Thoracic aorta (tissue), 2 donors: ENCODE data around the gene PRKCA. TPM values are rescaled to one million over a fixed set of nuclear protein-coding genes. Genes with fewer than 3 reads are reported as not detected.

Experiments used
- ATAC-seq: fragments of 150-250 bp; one replicate; pipeline ENCODE4 v1.8.0; 2017; ENCODE audit warnings: low read depth; ENCODE audit not compliant: insufficient number of reproducible peaks, low FRiP score
- DNase-seq: peaks from one replicate; pipeline ENCODE4 v3.0.0-alpha.2; 2020; ENCODE audit warnings: low spot score
- H3K27ac ChIP-seq, 2 donors: fragments of 200-600 bp; sonication (generic); 1 replicate in 1 of 2; 2 replicates in 1 of 2; pipeline ENCODE4 v1.5.1; 2016; ENCODE audit warnings: mild to moderate bottlenecking in 2 of 2, moderate library complexity in 2 of 2
- H3K27me3 ChIP-seq: fragments of 200-600 bp; sonication (generic); replicated peaks from 2 replicates; pipeline ENCODE4 v1.6.0; 2016; ENCODE audit warnings: mild to moderate bottlenecking; ENCODE audit not compliant: insufficient read depth
- H3K36me3 ChIP-seq: fragments of 200-600 bp; sonication (generic); one replicate; pipeline ENCODE4 v1.5.1; 2016
- H3K4me1 ChIP-seq, 2 donors: fragments of 200-600 bp; sonication (generic); 1 replicate in 1 of 2; 2 replicates in 1 of 2; pipeline versions ENCODE4 v1.5.1 to v1.6.0; 2016; ENCODE audit warnings: low read depth in 2 of 2, mild to moderate bottlenecking in 1 of 2; ENCODE audit not compliant: control insufficient read depth in 1 of 2
- H3K4me3 ChIP-seq: fragments of 200-600 bp; sonication (generic); 2 replicates; pipeline ENCODE4 v1.5.1; 2016; ENCODE audit warnings: mild to moderate bottlenecking
- H3K9me3 ChIP-seq: fragments of 200-600 bp; sonication (generic); 2 replicates; pipeline ENCODE4 v1.5.1; 2016
- CTCF ChIP-seq: fragments of 200-600 bp; sonication (generic); IDR thresholded peaks from one replicate; pipeline ENCODE4 v1.5.1; 2019; ENCODE audit warnings: antibody characterized with exemption
- total RNA-seq, 2 donors: library from RNA; depleted of rRNA; stranded (reverse); fragments of >200 nt; gene quantifications; one replicate each; pipeline versions ENCODE4 v1.1.0 to v1.2.3, GENCODE V29; 2016

The PRKCA gene
- total RNA-seq, 2 donors from 2014 or later, result 9.1 to 11.6 TPM

GRCh38 chr17:66448026-66448639, 145.7 kb downstream of the PRKCA start:
- ATAC-seq (no peak), DNase-seq (no peak)
- no peaks in the 10 kb centered on the region for H3K9me3 ChIP-seq
- no peak overlapping the region for H3K27ac ChIP-seq
- no peak overlapping the region for H3K4me3 ChIP-seq
- no peak for TF ChIP-seq CTCF
- no peaks in the 10 kb centered on the region for H3K4me1 ChIP-seq
- H3K36me3 ChIP-seq, result no peaks in the 10 kb centered on the region
- H3K27me3 ChIP-seq, result no peaks in the 10 kb centered on the region

GRCh38 chr17:66449418-66449977, 147.1 kb downstream of the PRKCA start:
- Histone ChIP-seq H3K27ac (no peak overlapping the region), H3K9me3 (no peaks in the 10 kb centered on the region), H3K27me3 (no peaks in the 10 kb centered on the region), H3K36me3 (no peaks in the 10 kb centered on the region), H3K4me1 (no peaks in the 10 kb centered on the region), H3K4me3 (no peak overlapping the region)
- no peak for TF ChIP-seq CTCF
- no peak for ATAC-seq
- no peak for DNase-seq

GRCh38 chr17:66450008-66450851, 147.8 kb downstream of the PRKCA start:
- Histone ChIP-seq H3K9me3 (no peaks in the 10 kb centered on the region), H3K27me3 (no peaks in the 10 kb centered on the region), H3K4me1 (no peaks in the 10 kb centered on the region), H3K27ac (no peak overlapping the region), H3K36me3 (no peaks in the 10 kb centered on the region), H3K4me3 (no peak overlapping the region)
- ATAC-seq (no peak), DNase-seq (no peak)
- no peak for TF ChIP-seq CTCF

GRCh38 chr17:66450852-66451158, 148.4 kb downstream of the PRKCA start:
- H3K27ac ChIP-seq, result no peak overlapping the region
- no peaks in the 10 kb centered on the region for H3K27me3 ChIP-seq
- no peaks in the 10 kb centered on the region for H3K9me3 ChIP-seq
- DNase-seq, result no peak
- no peak for ATAC-seq
- TF ChIP-seq CTCF, result no peak
- H3K4me1 ChIP-seq, result no peaks in the 10 kb centered on the region
- no peaks in the 10 kb centered on the region for H3K36me3 ChIP-seq
- no peak overlapping the region for H3K4me3 ChIP-seq
